ENCODE data around the gene QKI. TPM values are rescaled to one million over a fixed set of nuclear protein-coding genes. Genes with fewer than 3 reads are reported as not detected.

The QKI gene
- total RNA-seq, 1 experiment from 2014 or later = 0.04 TPM

DNA sequence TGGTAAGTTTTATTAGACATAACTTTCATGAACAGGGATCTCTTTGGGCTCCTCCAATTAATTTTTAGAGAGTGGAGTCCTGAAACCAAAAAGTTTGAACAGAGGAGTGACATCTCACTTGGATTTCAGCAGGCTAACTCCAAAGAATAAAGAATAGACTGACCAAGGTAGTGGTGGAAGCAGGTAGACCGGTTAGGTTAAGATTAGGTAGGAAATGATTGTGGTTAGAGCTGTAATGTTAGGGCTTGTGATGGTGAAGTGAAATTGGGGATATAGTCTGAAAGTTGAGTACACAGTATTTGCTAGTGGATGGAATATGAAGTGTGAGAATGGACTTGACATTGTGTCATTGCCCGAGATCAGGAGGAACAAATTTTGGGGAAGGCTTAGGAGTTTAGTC lies 27.8 kb downstream of the QKI start:
- H2AFZ ChIP-seq (ENCODE audit: low read length) = no peak overlapping the region
- H3K9me2 ChIP-seq (replicated peaks; ENCODE audit: insufficient read depth, low read length) = no peaks in the 10 kb centered on the region
- H3K9me3 ChIP-seq (ENCODE audit: low read length) = peaks cover 6% of the 10 kb centered on the region; the same call in 1 of the 2 replicates
- no peaks in the 10 kb centered on the region for H3K36me3 ChIP-seq (ENCODE audit: insufficient read depth, low read length)
- H3K4me2 ChIP-seq (ENCODE audit: low read depth, low read length, poor library complexity, severe bottlenecking) = no peak overlapping the region
- H3K4me3 ChIP-seq (ENCODE audit: low read length) = no peak overlapping the region
- no peaks in the 10 kb centered on the region for H4K20me1 ChIP-seq (ENCODE audit: insufficient read depth, low read depth, low read length)
- H3K79me2 ChIP-seq (ENCODE audit: low read length) = no peaks in the 10 kb centered on the region
- no peaks in the 10 kb centered on the region for H3K27me3 ChIP-seq (ENCODE audit: low read length)
- H3K9ac ChIP-seq (ENCODE audit: low read length) = no peak overlapping the region
- DNase-seq = no peak
- no peaks in the 10 kb centered on the region for H3K4me1 ChIP-seq (ENCODE audit: low read length)
- no peak overlapping the region for H3K27ac ChIP-seq (ENCODE audit: low read length)

DNA sequence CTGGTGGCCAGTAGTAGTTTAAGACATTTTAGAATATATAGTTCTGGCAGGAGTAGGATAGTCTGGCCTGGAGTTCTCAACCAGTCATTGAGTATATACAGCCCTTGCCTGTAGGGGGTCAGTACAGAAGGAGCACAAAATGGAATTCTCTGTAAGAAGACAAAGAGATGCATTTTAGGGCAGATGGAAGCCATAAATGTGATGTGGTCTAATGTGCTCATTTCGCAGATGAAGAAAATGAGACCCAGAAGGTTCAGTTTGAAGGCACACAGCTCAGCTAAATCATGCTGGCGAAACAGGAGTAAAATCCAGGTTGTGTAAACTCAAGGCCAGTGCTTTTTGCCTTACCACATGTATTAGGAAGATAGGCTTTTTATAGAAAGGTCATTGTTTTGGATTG lies 29.6 kb downstream of the QKI start:
- Histone ChIP-seq H3K4me1 (ENCODE audit: low read length) (no peaks in the 10 kb centered on the region), H3K9me3 (ENCODE audit: low read length) (peaks cover 10% of the 10 kb centered on the region; the same call in 1 of the 2 replicates), H3K4me2 (ENCODE audit: low read depth, low read length, poor library complexity, severe bottlenecking) (no peak overlapping the region), H4K20me1 (ENCODE audit: insufficient read depth, low read depth, low read length) (no peaks in the 10 kb centered on the region), H3K36me3 (ENCODE audit: insufficient read depth, low read length) (no peaks in the 10 kb centered on the region), H3K9me2 (replicated peaks; ENCODE audit: insufficient read depth, low read length) (no peaks in the 10 kb centered on the region), H3K9ac (ENCODE audit: low read length) (no peak overlapping the region), H2AFZ (ENCODE audit: low read length) (no peak overlapping the region), H3K79me2 (ENCODE audit: low read length) (no peaks in the 10 kb centered on the region), H3K27me3 (ENCODE audit: low read length) (no peaks in the 10 kb centered on the region), H3K4me3 (ENCODE audit: low read length) (no peak overlapping the region), H3K27ac (ENCODE audit: low read length) (no peak overlapping the region)
- no peak for DNase-seq

DNA sequence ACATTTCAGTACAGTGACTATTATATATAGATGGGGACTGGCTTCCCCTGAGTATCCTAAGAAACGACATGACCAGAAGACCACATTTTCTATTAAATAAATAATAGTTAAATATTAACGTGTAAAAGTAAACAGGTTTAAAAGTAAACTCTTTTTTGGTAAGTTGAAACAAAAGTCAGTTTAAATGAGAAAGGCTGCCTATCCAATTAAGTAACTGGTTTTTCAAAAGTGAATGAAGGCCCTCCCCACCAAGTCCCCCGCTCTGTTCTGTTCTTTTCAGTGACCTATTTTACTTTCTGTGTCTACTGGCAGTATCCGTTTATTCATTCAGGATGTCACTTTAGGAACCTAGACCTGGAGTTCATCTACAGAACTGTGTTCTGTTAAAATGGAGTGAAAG lies 32.0 kb downstream of the QKI start:
- H3K79me2 ChIP-seq (ENCODE audit: low read length) = no peaks in the 10 kb centered on the region
- DNase-seq = no peak
- no peaks in the 10 kb centered on the region for H3K4me1 ChIP-seq (ENCODE audit: low read length)
- H3K36me3 ChIP-seq (ENCODE audit: insufficient read depth, low read length) = no peaks in the 10 kb centered on the region
- H3K4me2 ChIP-seq (ENCODE audit: low read depth, low read length, poor library complexity, severe bottlenecking) = no peak overlapping the region
- no peak overlapping the region for H3K9ac ChIP-seq (ENCODE audit: low read length)
- no peak overlapping the region for H2AFZ ChIP-seq (ENCODE audit: low read length)
- no peaks in the 10 kb centered on the region for H4K20me1 ChIP-seq (ENCODE audit: insufficient read depth, low read depth, low read length)
- H3K9me3 ChIP-seq (ENCODE audit: low read length) = peaks cover 18% of the 10 kb centered on the region
- H3K4me3 ChIP-seq (ENCODE audit: low read length) = no peak overlapping the region
- H3K9me2 ChIP-seq (replicated peaks; ENCODE audit: insufficient read depth, low read length) = no peaks in the 10 kb centered on the region
- H3K27me3 ChIP-seq (ENCODE audit: low read length) = no peaks in the 10 kb centered on the region
- H3K27ac ChIP-seq (ENCODE audit: low read length) = no peak overlapping the region

DNA sequence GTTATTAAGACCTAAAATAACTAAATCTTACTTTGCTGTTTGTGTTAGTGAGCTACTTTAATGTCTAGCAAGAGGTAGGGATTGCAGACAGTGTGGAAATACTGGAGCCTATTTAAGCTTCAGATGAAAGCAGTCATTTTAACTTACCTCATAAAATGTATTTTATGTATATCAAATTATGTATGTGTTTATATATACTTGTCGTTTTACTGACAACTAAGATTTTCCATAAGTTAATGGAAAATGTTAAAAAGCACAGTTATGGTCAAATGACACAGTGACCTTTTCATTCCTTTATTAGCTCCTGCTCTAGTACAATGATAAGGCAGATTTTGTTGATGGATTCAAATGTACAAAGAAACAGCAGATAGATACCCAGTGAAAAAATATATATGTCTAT lies 34.6 kb downstream of the QKI start:
- no peak overlapping the region for H2AFZ ChIP-seq (ENCODE audit: low read length)
- no peaks in the 10 kb centered on the region for H4K20me1 ChIP-seq (ENCODE audit: insufficient read depth, low read depth, low read length)
- H3K27ac ChIP-seq (ENCODE audit: low read length) = no peak overlapping the region
- no peaks in the 10 kb centered on the region for H3K36me3 ChIP-seq (ENCODE audit: insufficient read depth, low read length)
- H3K4me2 ChIP-seq (ENCODE audit: low read depth, low read length, poor library complexity, severe bottlenecking) = no peak overlapping the region
- H3K4me1 ChIP-seq (ENCODE audit: low read length) = no peaks in the 10 kb centered on the region
- H3K9me3 ChIP-seq (ENCODE audit: low read length) = peaks cover 25% of the 10 kb centered on the region
- H3K4me3 ChIP-seq (ENCODE audit: low read length) = no peak overlapping the region
- no peaks in the 10 kb centered on the region for H3K27me3 ChIP-seq (ENCODE audit: low read length)
- no peaks in the 10 kb centered on the region for H3K79me2 ChIP-seq (ENCODE audit: low read length)
- no peak for DNase-seq
- no peaks in the 10 kb centered on the region for H3K9me2 ChIP-seq (replicated peaks; ENCODE audit: insufficient read depth, low read length)
- H3K9ac ChIP-seq (ENCODE audit: low read length) = no peak overlapping the region

DNA sequence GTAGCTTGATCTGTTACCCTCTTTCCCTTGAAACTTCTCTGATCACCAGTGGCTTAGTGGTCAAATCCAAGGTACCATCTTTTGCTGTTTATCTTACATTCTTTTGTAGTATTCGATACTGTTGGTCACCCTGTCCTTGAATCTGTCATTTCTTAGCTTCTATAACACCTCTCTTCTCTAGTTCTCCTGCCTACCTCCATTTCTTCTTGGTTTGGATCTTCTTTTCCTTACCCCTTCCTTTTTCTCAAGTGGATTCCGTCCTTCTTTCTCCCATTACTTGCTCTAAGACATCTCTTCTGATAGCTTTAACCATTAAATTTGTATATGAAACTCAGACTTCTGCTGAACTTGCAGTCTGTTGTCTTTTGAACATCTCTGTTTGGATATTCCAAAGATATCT lies 39.9 kb downstream of the QKI start:
- Histone ChIP-seq H3K4me1 (ENCODE audit: low read length) (no peaks in the 10 kb centered on the region), H3K79me2 (ENCODE audit: low read length) (no peaks in the 10 kb centered on the region), H3K9ac (ENCODE audit: low read length) (no peak overlapping the region), H3K9me2 (replicated peaks; ENCODE audit: insufficient read depth, low read length) (no peaks in the 10 kb centered on the region), H3K4me3 (ENCODE audit: low read length) (no peak overlapping the region), H3K27ac (ENCODE audit: low read length) (no peak overlapping the region), H3K4me2 (ENCODE audit: low read depth, low read length, poor library complexity, severe bottlenecking) (no peak overlapping the region), H2AFZ (ENCODE audit: low read length) (no peak overlapping the region), H3K36me3 (ENCODE audit: insufficient read depth, low read length) (no peaks in the 10 kb centered on the region), H3K27me3 (ENCODE audit: low read length) (no peaks in the 10 kb centered on the region), H4K20me1 (ENCODE audit: insufficient read depth, low read depth, low read length) (no peaks in the 10 kb centered on the region), H3K9me3 (ENCODE audit: low read length) (peaks cover 21% of the 10 kb centered on the region)
- no peak for DNase-seq

DNA sequence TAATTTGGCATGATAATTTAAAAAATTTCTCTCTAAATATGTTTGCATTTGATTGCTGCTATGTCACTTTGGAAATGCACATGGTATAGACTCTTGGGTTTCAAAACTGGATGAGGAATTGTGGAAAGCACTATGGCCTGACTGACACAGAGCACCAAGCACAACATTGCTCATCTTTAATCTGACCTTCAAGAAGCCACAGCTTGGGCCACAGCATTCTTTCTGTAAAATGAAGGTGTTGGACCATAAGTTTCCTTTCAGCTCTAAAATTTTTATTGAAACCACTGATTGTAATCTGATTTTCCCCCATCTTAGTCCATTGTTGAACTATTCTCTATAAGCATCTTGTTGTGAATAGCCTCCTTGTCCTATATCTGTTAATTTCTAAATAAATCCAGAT lies 41.0 kb downstream of the QKI start:
- no peak for DNase-seq
- Histone ChIP-seq H3K4me1 (ENCODE audit: low read length) (no peaks in the 10 kb centered on the region), H3K27ac (ENCODE audit: low read length) (no peak overlapping the region), H3K9me3 (ENCODE audit: low read length) (peaks cover 20% of the 10 kb centered on the region), H3K79me2 (ENCODE audit: low read length) (no peaks in the 10 kb centered on the region), H2AFZ (ENCODE audit: low read length) (no peak overlapping the region), H3K9ac (ENCODE audit: low read length) (no peak overlapping the region), H4K20me1 (ENCODE audit: insufficient read depth, low read depth, low read length) (no peaks in the 10 kb centered on the region), H3K27me3 (ENCODE audit: low read length) (no peaks in the 10 kb centered on the region), H3K4me2 (ENCODE audit: low read depth, low read length, poor library complexity, severe bottlenecking) (no peak overlapping the region), H3K36me3 (ENCODE audit: insufficient read depth, low read length) (no peaks in the 10 kb centered on the region), H3K9me2 (replicated peaks; ENCODE audit: insufficient read depth, low read length) (no peaks in the 10 kb centered on the region), H3K4me3 (ENCODE audit: low read length) (no peak overlapping the region)

DNA sequence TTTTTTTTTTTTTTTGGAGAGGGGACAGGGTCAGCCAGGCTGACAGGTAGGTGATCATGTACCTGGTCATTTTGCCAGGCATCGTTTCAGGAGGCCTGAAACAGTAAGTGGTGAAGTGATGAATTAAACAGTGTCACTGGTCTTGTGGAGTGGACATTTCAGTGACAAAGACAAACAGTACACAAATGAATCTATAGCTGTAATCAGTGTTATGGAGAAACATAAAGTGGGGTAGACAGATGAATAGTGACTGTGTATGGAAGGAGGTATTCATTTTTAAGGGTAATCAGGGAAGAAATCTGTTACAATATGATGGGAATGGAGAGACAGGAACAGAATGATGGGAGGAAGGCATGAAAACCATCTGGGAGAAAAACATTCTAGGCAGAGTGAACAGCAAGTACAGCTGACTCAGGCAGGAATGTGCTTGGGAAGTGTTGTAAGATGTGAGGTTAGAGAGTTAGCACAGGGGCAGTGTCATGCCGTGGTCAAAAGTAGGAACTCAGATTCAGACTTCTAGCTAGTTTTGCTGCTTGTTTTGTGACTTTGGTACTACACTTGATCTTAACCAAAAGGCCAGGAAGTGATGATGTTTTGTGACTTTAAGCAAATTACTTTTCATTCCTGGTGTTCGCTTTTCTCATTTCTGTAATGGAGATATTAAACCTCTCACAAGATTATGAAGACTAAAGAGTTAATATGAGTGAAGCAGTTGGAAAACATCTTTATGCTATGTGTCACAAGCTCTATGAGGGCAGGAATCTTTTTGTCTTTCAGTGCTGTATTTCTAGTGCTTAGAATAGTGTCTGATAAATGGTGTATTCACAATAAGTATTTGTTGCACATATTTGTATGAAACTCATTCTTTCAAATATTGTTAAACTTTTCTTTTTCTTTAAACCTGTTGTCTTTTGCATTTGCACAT lies 43.4 kb downstream of the QKI start:
- Histone ChIP-seq H3K9me3 (ENCODE audit: low read length) (peaks cover 11% of the 10 kb centered on the region), H3K9ac (ENCODE audit: low read length) (no peak overlapping the region), H3K27me3 (ENCODE audit: low read length) (no peaks in the 10 kb centered on the region), H2AFZ (ENCODE audit: low read length) (no peak overlapping the region), H4K20me1 (ENCODE audit: insufficient read depth, low read depth, low read length) (no peaks in the 10 kb centered on the region), H3K79me2 (ENCODE audit: low read length) (no peaks in the 10 kb centered on the region), H3K4me2 (ENCODE audit: low read depth, low read length, poor library complexity, severe bottlenecking) (no peak overlapping the region), H3K4me3 (ENCODE audit: low read length) (no peak overlapping the region), H3K27ac (ENCODE audit: low read length) (no peak overlapping the region), H3K9me2 (replicated peaks; ENCODE audit: insufficient read depth, low read length) (no peaks in the 10 kb centered on the region), H3K4me1 (ENCODE audit: low read length) (no peaks in the 10 kb centered on the region), H3K36me3 (ENCODE audit: insufficient read depth, low read length) (no peaks in the 10 kb centered on the region)
- no peak for DNase-seq

DNA sequence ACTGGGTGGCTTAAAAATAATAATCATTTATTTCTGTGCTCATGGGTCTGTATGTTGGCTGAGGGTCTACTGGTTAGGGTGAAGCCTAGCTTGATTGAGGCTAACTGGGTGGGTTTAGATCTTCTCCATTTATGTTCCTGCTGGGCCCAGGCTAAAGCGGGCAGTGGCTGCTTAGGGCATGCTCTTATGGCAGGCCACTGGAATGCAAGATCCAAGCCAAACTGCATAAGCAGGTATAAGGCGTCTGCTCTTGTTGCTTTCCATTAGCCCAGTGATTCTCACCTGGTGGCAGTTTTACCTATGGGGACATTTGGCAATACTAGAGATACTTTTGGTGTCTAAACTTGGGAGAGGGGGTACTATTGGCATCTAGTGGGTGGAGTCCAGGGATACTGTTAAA lies 44.5 kb downstream of the QKI start:
- no peak overlapping the region for H3K4me2 ChIP-seq (ENCODE audit: low read depth, low read length, poor library complexity, severe bottlenecking)
- no peak for DNase-seq
- no peaks in the 10 kb centered on the region for H4K20me1 ChIP-seq (ENCODE audit: insufficient read depth, low read depth, low read length)
- no peak overlapping the region for H3K4me3 ChIP-seq (ENCODE audit: low read length)
- H3K4me1 ChIP-seq (ENCODE audit: low read length) = no peaks in the 10 kb centered on the region
- H3K36me3 ChIP-seq (ENCODE audit: insufficient read depth, low read length) = no peaks in the 10 kb centered on the region
- H3K9me3 ChIP-seq (ENCODE audit: low read length) = peaks cover 11% of the 10 kb centered on the region
- H3K27me3 ChIP-seq (ENCODE audit: low read length) = no peaks in the 10 kb centered on the region
- H3K9me2 ChIP-seq (replicated peaks; ENCODE audit: insufficient read depth, low read length) = no peaks in the 10 kb centered on the region
- no peak overlapping the region for H3K9ac ChIP-seq (ENCODE audit: low read length)
- no peaks in the 10 kb centered on the region for H3K79me2 ChIP-seq (ENCODE audit: low read length)
- H2AFZ ChIP-seq (ENCODE audit: low read length) = no peak overlapping the region
- H3K27ac ChIP-seq (ENCODE audit: low read length) = no peak overlapping the region
